ENCODE measurements around the gene GALNT10.

- TF ChIP-seq CTCF (IDR thresholded peaks at IDR 0.05; ENCODE audit: borderline replicate concordance, extremely low read depth, low read length, poor library complexity, severe bottlenecking) (no peak), EZH2 (IDR thresholded peaks at IDR 0.05; ENCODE audit: borderline replicate concordance, low read depth, low read length, severe bottlenecking) (no peak)
These were observed 200.3 kb downstream of the GALNT10 start for GRCh38 chr5:154390746-154391359.
